ENCODE measurements around the gene PRR32.
"Not testable (repeated sequence)": the region's sequence is repeated elsewhere in the genome, so short reads cannot be mapped to it uniquely, and the experiment has no call there.

The PRR32 gene

GRCh38 chrX:126819429-126819828 lies at the start of gene PRR32:
TSS of gene PRR32 (plus strand) at chrX:126819729. CDS start at chrX:126819844, 115 bp downstream.
- DNase-seq = no peak

GRCh38 chrX:126770179-126770578 lies 49.4 kb upstream of the PRR32 start:
- DNase-seq = no peak

- no peak for DNase-seq
Measured at GRCh38 chrX:126785539-126785938, 34.0 kb upstream of the PRR32 start.

DNA sequence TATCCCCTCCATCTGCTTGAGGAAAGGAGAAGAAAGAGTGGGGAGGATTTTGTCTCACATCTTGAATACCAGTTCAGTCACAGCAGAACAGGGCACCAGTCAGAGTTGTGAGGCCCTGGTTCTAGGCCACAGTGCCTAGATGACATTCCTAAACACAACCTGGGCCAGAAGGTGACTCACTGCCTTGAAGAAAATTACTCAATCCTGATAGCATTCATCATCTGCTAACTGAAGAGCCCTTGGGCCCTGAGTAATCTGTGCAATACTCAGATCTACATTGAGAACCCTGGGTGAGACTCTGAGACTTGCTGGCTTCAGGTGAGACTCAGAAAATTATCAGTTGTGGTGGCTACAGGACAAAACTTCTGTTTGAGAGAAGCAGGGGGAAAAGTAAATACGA lies 20.5 kb upstream of the PRR32 start:
- no peak for DNase-seq

- DNase-seq = not testable (repeated sequence)
Measured at GRCh38 chrX:126806784-126807183, 12.7 kb upstream of the PRR32 start.

DNA sequence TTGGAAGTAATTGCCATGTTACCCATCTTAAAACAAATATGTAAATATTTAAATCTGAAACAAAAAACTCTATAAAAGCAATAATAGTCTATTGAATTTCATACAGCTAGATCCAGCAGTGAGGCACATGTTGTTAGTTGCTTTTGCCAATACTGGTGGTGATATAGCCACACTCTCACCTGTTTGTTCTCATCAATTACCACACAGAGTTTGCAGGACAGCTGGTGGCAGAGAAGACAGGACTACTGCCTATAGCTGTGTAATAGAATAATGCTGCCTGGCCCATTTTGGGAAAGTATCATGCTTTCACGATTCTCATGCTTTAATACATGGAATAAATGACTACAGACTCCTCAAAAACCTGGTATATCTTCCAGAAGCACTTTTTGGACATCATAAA lies 3.7 kb upstream of the PRR32 start:
- DNase-seq = no peak

DNA sequence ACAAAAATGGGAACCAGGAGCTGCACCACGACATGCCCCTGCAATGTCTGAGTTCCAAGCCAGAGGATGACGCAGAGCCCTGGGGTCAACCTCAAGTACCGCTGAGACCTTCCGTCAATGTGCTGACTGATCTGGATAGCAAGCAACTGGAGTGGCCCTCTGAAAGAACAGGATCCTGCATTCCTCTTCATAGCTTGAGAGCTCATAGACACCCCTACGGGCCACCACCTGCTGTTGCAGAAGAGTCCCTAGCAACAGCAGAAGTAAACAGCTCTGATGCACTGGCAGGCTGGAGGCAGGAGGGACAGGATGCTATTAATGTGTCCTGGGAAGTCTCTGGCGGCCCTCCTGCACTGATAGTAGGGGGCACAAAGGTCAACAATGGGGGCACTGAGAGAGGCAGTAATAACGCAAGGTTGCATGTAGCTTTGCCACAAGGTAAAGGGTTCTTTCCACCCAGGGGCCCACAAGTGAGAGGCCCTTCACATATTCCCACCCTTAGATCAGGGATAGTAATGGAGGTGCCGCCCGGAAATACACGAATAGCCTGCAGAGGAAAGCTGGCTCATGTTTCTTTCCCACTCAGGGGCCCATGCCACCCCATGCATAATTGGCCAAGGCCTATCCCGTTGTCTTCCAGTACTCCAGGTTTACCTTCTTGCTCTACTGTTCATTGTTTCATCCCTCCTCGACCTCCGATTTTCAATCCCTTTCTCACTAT lies 1.3 kb downstream of the PRR32 start:
- DNase-seq = no peak

DNA sequence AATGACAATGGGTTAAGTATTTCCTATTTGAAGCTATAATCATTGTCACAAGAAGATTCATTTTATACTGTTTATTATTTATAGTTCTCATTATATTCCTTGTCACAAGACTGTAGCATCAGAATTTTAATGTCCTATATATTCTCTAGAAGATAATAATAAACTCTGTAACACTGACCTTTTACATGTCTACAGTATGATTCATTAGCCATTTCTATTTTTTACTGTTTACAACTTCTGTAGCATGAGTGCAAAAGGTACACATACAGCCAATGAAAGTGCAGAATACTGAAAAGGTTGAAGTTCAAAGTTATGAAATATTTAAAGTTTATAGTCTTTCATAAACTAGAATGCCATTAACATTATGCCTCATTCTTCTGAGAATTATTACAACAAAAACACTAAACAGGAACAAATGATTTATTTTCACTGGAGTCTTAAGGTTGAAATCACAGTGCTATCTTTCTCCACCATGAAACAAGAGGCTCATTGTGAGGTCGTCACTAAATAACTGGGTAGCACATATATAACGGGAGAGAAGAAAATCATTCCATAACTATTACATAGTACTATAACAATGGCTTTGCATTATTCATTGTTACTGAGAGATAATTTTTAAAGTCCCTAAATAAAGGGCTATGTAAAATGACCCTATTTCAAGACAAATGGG lies 4.9 kb downstream of the PRR32 start:
- DNase-seq = no peak

GRCh38 chrX:126825566-126826193 lies 6.2 kb downstream of the PRR32 start:
- DNase-seq = no peak

DNA sequence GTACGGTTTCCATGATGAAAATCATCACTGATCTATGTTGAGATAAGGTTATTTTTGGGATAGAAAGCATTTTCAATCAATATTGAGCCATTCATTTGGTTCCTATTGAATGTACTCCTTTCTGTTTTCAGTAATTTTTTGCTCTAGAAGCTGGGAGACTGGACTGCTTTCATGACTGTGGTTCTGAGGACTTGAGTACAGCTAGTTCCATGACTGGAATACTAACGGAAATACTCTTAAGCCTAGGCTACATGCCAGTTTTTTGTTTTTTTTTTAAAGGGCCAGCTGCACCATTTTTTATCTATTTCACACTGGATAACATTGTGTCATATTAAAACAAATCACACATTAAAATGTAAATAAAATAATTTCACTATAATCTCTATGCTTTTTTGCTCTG lies 16.7 kb downstream of the PRR32 start:
- no peak for DNase-seq

GRCh38 chrX:126847143-126847542 lies 27.6 kb downstream of the PRR32 start:
- DNase-seq = no peak

DNA sequence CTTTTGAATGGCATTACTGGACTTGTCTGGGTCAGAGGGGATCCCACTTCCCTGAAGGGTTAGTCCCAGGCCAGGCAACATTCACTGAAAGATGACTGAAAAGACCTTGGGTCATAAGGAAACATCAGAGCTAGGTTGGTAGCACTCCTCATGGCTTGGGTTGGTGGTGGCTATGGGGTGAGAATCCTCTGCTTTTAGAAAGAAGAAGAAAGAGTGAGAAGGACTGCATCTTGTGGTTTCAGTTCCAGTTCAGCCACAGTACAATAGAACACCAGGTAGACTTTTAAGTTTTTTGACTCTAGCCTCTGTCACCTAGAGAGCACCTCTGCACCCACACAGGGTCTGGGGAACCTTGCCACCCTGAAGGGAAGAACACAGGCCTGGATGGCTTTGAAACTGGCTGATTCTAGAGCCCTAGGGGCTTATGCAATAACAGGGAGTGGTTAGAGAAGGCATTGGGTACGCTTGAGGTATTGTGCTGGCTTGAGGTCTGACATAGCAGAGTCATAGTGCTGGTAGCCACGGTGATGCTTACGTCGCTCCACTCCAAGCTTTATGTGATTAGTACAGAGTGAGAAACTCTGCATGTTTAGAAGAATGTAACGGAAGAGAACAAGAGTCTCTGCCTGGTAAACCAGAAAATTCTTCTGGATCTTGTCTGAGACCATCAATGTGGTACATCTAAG lies 36.5 kb downstream of the PRR32 start:
- DNase-seq = no peak
